ENCODE data around the gene SEMA3B. TPM values are rescaled to one million over a fixed set of nuclear protein-coding genes. Genes with fewer than 3 reads are reported as not detected.
A peak's percentile ranks its signal among the peaks of the same experiment; 100 is the strongest.

SEMA3B gene
- total RNA-seq, 1 experiment from 2014 or later, result 7.3 TPM

DNA sequence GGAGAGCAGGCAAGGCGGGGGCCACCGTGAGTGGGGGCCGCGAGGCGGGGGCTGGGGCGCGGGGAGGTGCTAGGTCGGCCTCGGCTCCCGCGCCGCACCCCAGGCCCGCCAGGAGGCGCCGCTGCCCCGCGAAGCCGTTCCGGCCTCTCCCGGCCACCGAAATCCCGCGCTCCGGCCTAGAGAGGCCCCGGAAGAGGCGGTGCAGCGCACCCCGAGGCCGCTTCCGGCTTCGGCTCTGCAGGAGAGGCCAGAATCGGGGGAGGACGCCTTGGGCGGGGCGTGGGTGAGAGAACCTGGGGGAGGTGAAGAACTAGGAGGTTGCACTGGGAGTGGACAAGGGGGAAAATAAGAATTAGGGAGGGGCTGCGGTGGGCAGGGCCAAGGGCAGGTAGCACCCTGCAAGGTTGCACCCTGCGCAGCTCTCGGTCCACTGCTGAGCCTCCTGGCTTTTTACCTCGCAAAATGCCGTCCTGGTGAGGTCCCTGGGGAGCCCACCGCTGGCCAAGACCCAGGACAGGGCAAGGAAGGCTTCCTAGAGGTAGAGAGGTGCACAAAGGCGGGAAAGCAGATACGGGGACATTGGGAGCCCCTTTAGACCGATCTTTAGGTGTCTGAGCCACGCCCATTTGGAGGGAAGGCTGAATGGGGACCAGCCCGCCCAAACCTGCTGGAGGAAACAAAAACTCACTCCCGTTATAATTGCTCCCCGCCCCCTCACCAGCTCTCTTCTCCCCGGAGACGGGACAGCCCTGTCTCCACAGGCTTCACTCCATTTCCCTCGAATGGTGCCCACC lies 41.4 kb upstream of the SEMA3B start (continued):
- TF ChIP-seq GABPB1 (CRISPR knock-in tag; IDR thresholded peaks at IDR 0.05) (peak; percentile 75), ZNF232 (CRISPR knock-in tag; IDR thresholded peaks at IDR 0.05) (no peak), SMAD4 (CRISPR knock-in tag; IDR thresholded peaks at IDR 0.05) (no peak), NR3C1 (CRISPR knock-in tag; conservative IDR thresholded peaks at IDR 0.05; ENCODE audit: low read depth) (no peak), HMGA2 (CRISPR knock-in tag; IDR thresholded peaks at IDR 0.05) (no peak), FOXJ3 (CRISPR knock-in tag; IDR thresholded peaks at IDR 0.05; ENCODE audit: borderline replicate concordance) (no peak), ZNF263 (CRISPR knock-in tag; IDR thresholded peaks at IDR 0.05; ENCODE audit: low read depth) (no peak), MXD4 (CRISPR knock-in tag; IDR thresholded peaks at IDR 0.05; ENCODE audit: borderline replicate concordance) (no peak), SP1 (CRISPR knock-in tag; conservative IDR thresholded peaks at IDR 0.05) (peak; percentile 97), ZNF416 (CRISPR knock-in tag; IDR thresholded peaks at IDR 0.05) (no peak), CBFB (CRISPR knock-in tag; IDR thresholded peaks at IDR 0.05; ENCODE audit: low read depth) (peak; percentile 85; the same call in 1 of the 2 replicates), TEAD1 (CRISPR knock-in tag; IDR thresholded peaks at IDR 0.05) (no peak), TCF7 (CRISPR knock-in tag; IDR thresholded peaks at IDR 0.05; ENCODE audit: low read depth) (no peak), IRF2 (CRISPR knock-in tag; IDR thresholded peaks at IDR 0.05; ENCODE audit: borderline replicate concordance, low read depth) (no peak), NFYB (CRISPR knock-in tag; conservative IDR thresholded peaks at IDR 0.05; ENCODE audit: low read depth) (no peak), ELF4 (CRISPR knock-in tag; IDR thresholded peaks at IDR 0.05; ENCODE audit: low read depth) (no peak), ZNF423 (CRISPR knock-in tag; IDR thresholded peaks at IDR 0.05) (peak; percentile 80)
- TF ChIP-seq, protein P1, sequence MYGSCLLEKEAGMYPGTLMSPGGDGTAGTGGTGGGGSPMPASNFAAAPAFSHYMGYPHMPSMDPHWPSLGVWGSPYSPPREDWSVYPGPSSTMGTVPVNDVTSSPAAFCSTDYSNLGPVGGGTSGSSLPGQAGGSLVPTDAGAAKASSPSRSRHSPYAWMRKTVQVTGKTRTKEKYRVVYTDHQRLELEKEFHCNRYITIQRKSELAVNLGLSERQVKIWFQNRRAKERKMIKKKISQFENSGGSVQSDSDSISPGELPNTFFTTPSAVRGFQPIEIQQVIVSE (CRISPR knock-in tag; IDR thresholded peaks at IDR 0.05; ENCODE audit: borderline replicate concordance), result no peak
- TF ChIP-seq, protein P2, sequence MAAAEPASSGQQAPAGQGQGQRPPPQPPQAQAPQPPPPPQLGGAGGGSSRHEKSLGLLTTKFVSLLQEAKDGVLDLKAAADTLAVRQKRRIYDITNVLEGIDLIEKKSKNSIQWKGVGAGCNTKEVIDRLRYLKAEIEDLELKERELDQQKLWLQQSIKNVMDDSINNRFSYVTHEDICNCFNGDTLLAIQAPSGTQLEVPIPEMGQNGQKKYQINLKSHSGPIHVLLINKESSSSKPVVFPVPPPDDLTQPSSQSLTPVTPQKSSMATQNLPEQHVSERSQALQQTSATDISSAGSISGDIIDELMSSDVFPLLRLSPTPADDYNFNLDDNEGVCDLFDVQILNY (CRISPR knock-in tag; IDR thresholded peaks at IDR 0.05), result peak; percentile 97
- TF ChIP-seq, protein P3, sequence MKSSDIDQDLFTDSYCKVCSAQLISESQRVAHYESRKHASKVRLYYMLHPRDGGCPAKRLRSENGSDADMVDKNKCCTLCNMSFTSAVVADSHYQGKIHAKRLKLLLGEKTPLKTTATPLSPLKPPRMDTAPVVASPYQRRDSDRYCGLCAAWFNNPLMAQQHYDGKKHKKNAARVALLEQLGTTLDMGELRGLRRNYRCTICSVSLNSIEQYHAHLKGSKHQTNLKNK (CRISPR knock-in tag; IDR thresholded peaks at IDR 0.05), result no peak
- TF ChIP-seq, protein P4, sequence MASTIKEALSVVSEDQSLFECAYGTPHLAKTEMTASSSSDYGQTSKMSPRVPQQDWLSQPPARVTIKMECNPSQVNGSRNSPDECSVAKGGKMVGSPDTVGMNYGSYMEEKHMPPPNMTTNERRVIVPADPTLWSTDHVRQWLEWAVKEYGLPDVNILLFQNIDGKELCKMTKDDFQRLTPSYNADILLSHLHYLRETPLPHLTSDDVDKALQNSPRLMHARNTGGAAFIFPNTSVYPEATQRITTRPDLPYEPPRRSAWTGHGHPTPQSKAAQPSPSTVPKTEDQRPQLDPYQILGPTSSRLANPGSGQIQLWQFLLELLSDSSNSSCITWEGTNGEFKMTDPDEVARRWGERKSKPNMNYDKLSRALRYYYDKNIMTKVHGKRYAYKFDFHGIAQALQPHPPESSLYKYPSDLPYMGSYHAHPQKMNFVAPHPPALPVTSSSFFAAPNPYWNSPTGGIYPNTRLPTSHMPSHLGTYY (CRISPR knock-in tag; IDR thresholded peaks at IDR 0.05), result no peak
- TF ChIP-seq, protein P5, sequence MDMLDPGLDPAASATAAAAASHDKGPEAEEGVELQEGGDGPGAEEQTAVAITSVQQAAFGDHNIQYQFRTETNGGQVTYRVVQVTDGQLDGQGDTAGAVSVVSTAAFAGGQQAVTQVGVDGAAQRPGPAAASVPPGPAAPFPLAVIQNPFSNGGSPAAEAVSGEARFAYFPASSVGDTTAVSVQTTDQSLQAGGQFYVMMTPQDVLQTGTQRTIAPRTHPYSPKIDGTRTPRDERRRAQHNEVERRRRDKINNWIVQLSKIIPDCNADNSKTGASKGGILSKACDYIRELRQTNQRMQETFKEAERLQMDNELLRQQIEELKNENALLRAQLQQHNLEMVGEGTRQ (CRISPR knock-in tag; IDR thresholded peaks at IDR 0.05), result 0 out of 2 replicates have a peak, but pooled peaks have one; percentile 26
- TF ChIP-seq, protein P6, sequence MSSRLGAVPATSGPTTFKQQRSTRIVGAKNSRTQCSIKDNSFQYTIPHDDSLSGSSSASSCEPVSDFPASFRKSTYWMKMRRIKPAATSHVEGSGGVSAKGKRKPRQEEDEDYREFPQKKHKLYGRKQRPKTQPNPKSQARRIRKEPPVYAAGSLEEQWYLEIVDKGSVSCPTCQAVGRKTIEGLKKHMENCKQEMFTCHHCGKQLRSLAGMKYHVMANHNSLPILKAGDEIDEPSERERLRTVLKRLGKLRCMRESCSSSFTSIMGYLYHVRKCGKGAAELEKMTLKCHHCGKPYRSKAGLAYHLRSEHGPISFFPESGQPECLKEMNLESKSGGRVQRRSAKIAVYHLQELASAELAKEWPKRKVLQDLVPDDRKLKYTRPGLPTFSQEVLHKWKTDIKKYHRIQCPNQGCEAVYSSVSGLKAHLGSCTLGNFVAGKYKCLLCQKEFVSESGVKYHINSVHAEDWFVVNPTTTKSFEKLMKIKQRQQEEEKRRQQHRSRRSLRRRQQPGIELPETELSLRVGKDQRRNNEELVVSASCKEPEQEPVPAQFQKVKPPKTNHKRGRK (CRISPR knock-in tag; IDR thresholded peaks at IDR 0.05; ENCODE audit: borderline replicate concordance), result no peak
- TF ChIP-seq, protein P7, sequence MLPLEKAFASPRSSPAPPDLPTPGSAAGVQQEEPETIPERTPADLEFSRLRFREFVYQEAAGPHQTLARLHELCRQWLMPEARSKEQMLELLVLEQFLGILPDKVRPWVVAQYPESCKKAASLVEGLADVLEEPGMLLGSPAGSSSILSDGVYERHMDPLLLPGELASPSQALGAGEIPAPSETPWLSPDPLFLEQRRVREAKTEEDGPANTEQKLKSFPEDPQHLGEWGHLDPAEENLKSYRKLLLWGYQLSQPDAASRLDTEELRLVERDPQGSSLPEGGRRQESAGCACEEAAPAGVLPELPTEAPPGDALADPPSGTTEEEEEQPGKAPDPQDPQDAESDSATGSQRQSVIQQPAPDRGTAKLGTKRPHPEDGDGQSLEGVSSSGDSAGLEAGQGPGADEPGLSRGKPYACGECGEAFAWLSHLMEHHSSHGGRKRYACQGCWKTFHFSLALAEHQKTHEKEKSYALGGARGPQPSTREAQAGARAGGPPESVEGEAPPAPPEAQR (CRISPR knock-in tag; IDR thresholded peaks at IDR 0.05), result no peak
- TF ChIP-seq, protein P8, sequence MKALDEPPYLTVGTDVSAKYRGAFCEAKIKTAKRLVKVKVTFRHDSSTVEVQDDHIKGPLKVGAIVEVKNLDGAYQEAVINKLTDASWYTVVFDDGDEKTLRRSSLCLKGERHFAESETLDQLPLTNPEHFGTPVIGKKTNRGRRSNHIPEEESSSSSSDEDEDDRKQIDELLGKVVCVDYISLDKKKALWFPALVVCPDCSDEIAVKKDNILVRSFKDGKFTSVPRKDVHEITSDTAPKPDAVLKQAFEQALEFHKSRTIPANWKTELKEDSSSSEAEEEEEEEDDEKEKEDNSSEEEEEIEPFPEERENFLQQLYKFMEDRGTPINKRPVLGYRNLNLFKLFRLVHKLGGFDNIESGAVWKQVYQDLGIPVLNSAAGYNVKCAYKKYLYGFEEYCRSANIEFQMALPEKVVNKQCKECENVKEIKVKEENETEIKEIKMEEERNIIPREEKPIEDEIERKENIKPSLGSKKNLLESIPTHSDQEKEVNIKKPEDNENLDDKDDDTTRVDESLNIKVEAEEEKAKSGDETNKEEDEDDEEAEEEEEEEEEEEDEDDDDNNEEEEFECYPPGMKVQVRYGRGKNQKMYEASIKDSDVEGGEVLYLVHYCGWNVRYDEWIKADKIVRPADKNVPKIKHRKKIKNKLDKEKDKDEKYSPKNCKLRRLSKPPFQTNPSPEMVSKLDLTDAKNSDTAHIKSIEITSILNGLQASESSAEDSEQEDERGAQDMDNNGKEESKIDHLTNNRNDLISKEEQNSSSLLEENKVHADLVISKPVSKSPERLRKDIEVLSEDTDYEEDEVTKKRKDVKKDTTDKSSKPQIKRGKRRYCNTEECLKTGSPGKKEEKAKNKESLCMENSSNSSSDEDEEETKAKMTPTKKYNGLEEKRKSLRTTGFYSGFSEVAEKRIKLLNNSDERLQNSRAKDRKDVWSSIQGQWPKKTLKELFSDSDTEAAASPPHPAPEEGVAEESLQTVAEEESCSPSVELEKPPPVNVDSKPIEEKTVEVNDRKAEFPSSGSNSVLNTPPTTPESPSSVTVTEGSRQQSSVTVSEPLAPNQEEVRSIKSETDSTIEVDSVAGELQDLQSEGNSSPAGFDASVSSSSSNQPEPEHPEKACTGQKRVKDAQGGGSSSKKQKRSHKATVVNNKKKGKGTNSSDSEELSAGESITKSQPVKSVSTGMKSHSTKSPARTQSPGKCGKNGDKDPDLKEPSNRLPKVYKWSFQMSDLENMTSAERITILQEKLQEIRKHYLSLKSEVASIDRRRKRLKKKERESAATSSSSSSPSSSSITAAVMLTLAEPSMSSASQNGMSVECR (CRISPR knock-in tag; IDR thresholded peaks at IDR 0.05; ENCODE audit: borderline replicate concordance), result no peak; the same call in 1 of the 2 replicates
- TF ChIP-seq, protein P9, sequence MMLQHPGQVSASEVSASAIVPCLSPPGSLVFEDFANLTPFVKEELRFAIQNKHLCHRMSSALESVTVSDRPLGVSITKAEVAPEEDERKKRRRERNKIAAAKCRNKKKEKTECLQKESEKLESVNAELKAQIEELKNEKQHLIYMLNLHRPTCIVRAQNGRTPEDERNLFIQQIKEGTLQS (CRISPR knock-in tag; conservative IDR thresholded peaks at IDR 0.05), result no peak
